A549 (cell line): Measurements from ENCODE around the gene ZFP92. TPM values are rescaled to one million over a fixed set of nuclear protein-coding genes. Genes with fewer than 3 reads are reported as not detected.

Experiments used
- ATAC-seq, 2 experiments: fragments of 200-7000 bp in 1 of 2; fragments of >200 bp in 1 of 2; cut with Nextera tagmentation in 1 of 2; cut with Tn5 transposase in 1 of 2; 3 replicates each; pipeline versions ENCODE4 v1.8.0 to v1.9.1; 2018 to 2020; ENCODE audit warnings: mild to moderate bottlenecking in 1 of 2, moderate library complexity in 1 of 2
- CTCF ChIA-PET: fragments of 300-600 bp; sonication (Branson Sonifier 250); formaldehyde crosslinking; extraction: SDS; loops from one replicate; lab custom pipeline; 2021; ENCODE audit warnings: antibody characterized with exemption, inconsistent platforms; lab: Yijun Ruan, JAX
- POLR2A ChIA-PET: fragments of 350-600 bp; formaldehyde crosslinking; extraction: SDS; loops from one replicate; lab custom pipeline; 2021; ENCODE audit warnings: antibody characterized with exemption, inconsistent platforms; lab: Yijun Ruan, JAX
- DNase-seq, 2 experiments: peaks; one replicate each; pipeline versions ENCODE4 v3.0.0 to v3.0.0-alpha.2; 2011 to 2016; ENCODE audit warnings: low read depth in 1 of 2, low spot score in 1 of 2
- FAIRE-seq: peaks from 2 replicates; lab custom pipeline; 2011; peaks lifted over from hg19 to GRCh38; lab: Jason Lieb, UNC
- H3K27ac ChIP-seq, 2 experiments: fragments of >200 bp; sonication (Bioruptor Twin); formaldehyde crosslinking; 3 replicates each; pipeline ENCODE4 v1.5.1; 2016 to 2017
- H3K4me1 ChIP-seq: fragments of >200 bp; sonication (Bioruptor Twin); formaldehyde crosslinking; 3 replicates; pipeline ENCODE4 v1.6.1; 2016
- H3K4me2 ChIP-seq: fragments of >200 bp; sonication (Bioruptor Twin); formaldehyde crosslinking; 3 replicates; pipeline ENCODE4 v1.6.1; 2016
- H3K4me3 ChIP-seq: fragments of >200 bp; sonication (Bioruptor Twin); formaldehyde crosslinking; 3 replicates; pipeline ENCODE4 v1.5.1; 2016
- H3K9me3 ChIP-seq: fragments of >200 bp; sonication (Bioruptor Twin); formaldehyde crosslinking; 3 replicates; pipeline ENCODE4 v1.6.1; 2016
- CBX2 ChIP-seq: fragments of 200-600 bp; sonication (generic); IDR thresholded peaks from 2 replicates; pipeline ENCODE4 v1.6.1; 2016; ENCODE audit warnings: low read depth, mild to moderate bottlenecking, borderline replicate concordance
- ESRRA ChIP-seq: fragments of 150-350 bp; IDR thresholded peaks from 2 replicates; pipeline ENCODE4 v1.6.1; 2014; ENCODE audit warnings: mild to moderate bottlenecking, low read length, borderline replicate concordance
- FOSB ChIP-seq: fragments of 250-450 bp; sonication (Bioruptor Pico); IDR thresholded peaks from 2 replicates; pipeline ENCODE4 v1.5.0; 2020; ENCODE audit warnings: mild to moderate bottlenecking, moderate library complexity
- GATA3 ChIP-seq: IDR thresholded peaks from 2 replicates; pipeline ENCODE4 v1.6.1; 2012; ENCODE audit warnings: borderline replicate concordance
- HOXA7 ChIP-seq: fragments of 250-450 bp; sonication (Bioruptor Pico); IDR thresholded peaks from 2 replicates; pipeline ENCODE4 v1.5.0; 2020; ENCODE audit warnings: mild to moderate bottlenecking, moderate library complexity
- JUNB ChIP-seq: fragments of >200 bp; sonication (Bioruptor Twin); formaldehyde crosslinking; IDR thresholded peaks from 2 replicates; pipeline ENCODE4 v1.6.1; 2016
- KDM1A ChIP-seq: fragments of 200-600 bp; sonication (generic); IDR thresholded peaks from 2 replicates; pipeline ENCODE4 v1.6.1; 2016; ENCODE audit warnings: low read depth, mild to moderate bottlenecking
- KDM5A ChIP-seq: fragments of 200-600 bp; sonication (generic); IDR thresholded peaks from 2 replicates; pipeline ENCODE4 v1.6.1; 2016; ENCODE audit warnings: antibody characterized with exemption, mild to moderate bottlenecking
- MAFK ChIP-seq: fragments of 450-650 bp; IDR thresholded peaks from 2 replicates; pipeline ENCODE4 v1.6.1; 2014; ENCODE audit not compliant: partially characterized antibody
- MAZ ChIP-seq: fragments of 150-350 bp; IDR thresholded peaks from 2 replicates; pipeline ENCODE4 v1.6.1; 2014; ENCODE audit warnings: antibody characterized with exemption, low read depth, low read length, borderline replicate concordance
- MYC ChIP-seq: IDR thresholded peaks from 2 replicates; pipeline ENCODE4 v1.6.1; 2012; ENCODE audit warnings: mild to moderate bottlenecking, inconsistent platforms, low read length, improper control_type of control experiment, borderline replicate concordance
- PHF8 ChIP-seq: fragments of 200-600 bp; sonication (generic); IDR thresholded peaks from 2 replicates; pipeline ENCODE4 v1.6.1; 2016; ENCODE audit warnings: low read depth, mild to moderate bottlenecking, antibody characterized with exemption, moderate library complexity, borderline replicate concordance
- RAD21 ChIP-seq, 2 experiments: fragments of >200 bp in 1 of 2; sonication (Bioruptor Twin) in 1 of 2; formaldehyde crosslinking in 1 of 2; IDR thresholded peaks in 1 of 2; conservative IDR thresholded peaks in 1 of 2; 2 replicates in 1 of 2; 3 replicates in 1 of 2; pipeline ENCODE4 v1.6.1; 2012 to 2018; ENCODE audit warnings: inconsistent platforms in 1 of 2
- RCOR1 ChIP-seq: fragments of 150-350 bp; IDR thresholded peaks from 2 replicates; pipeline ENCODE4 v1.6.1; 2014; ENCODE audit warnings: antibody characterized with exemption, low read length, low read depth
- RFX5 ChIP-seq: fragments of 450-650 bp; IDR thresholded peaks from 2 replicates; pipeline ENCODE4 v1.7.1; 2014; ENCODE audit warnings: antibody characterized with exemption, mild to moderate bottlenecking, moderate library complexity
- RNF2 ChIP-seq: fragments of 200-600 bp; sonication (generic); IDR thresholded peaks from 2 replicates; pipeline ENCODE4 v1.6.1; 2016; ENCODE audit warnings: low read depth, mild to moderate bottlenecking, antibody characterized with exemption, moderate library complexity, borderline replicate concordance
- SMC3 ChIP-seq: fragments of >200 bp; sonication (Bioruptor Twin); formaldehyde crosslinking; IDR thresholded peaks from 3 replicates; pipeline ENCODE4 v1.6.1; 2018; ENCODE audit warnings: inconsistent platforms
- SREBF2 ChIP-seq: fragments of 450-650 bp; IDR thresholded peaks from 2 replicates; pipeline ENCODE4 v1.6.1; 2014; ENCODE audit warnings: mild to moderate bottlenecking, moderate library complexity
- TFCP2L1 ChIP-seq: fragments of 250-450 bp; sonication (Bioruptor Pico); IDR thresholded peaks from 2 replicates; pipeline ENCODE4 v1.5.0; 2021; ENCODE audit warnings: mild to moderate bottlenecking
- ZC3H11A ChIP-seq: fragments of 450-650 bp; IDR thresholded peaks from 2 replicates; pipeline ENCODE4 v1.6.1; 2014; ENCODE audit warnings: antibody characterized with exemption, mild to moderate bottlenecking
- ZFP36 ChIP-seq: fragments of 450-650 bp; IDR thresholded peaks from 2 replicates; pipeline ENCODE4 v1.6.1; 2014; ENCODE audit warnings: borderline replicate concordance; ENCODE audit not compliant: partially characterized antibody
- ZNF302 ChIP-seq: fragments of 250-450 bp; sonication (Bioruptor Pico); IDR thresholded peaks from 2 replicates; pipeline ENCODE4 v1.9.0; 2021; ENCODE audit warnings: inconsistent platforms, mild to moderate bottlenecking, moderate library complexity
- ZSCAN20 ChIP-seq: fragments of 250-450 bp; sonication (Bioruptor Pico); IDR thresholded peaks from 2 replicates; pipeline ENCODE4 v1.8.0; 2022; ENCODE audit warnings: mild to moderate bottlenecking, moderate library complexity
- WGBS: methylation state at CpG from one replicate; pipeline ENCODE4 v1.1.6; 2017; ENCODE audit errors: missing lambda C conversion rate; 5-methylcytosine and 5-hydroxymethylcytosine counted together
- polyA plus RNA-seq, 4 experiments: library from polyadenylated mRNA; depleted of rRNA in 3 of 4; stranded (reverse); fragments of >200 nt; fragmentation: RNase III in 1 of 4; extraction: RNeasy Plus Mini Kit Qiagen cat#74134 plus additional on column Dnase treatment in 1 of 4; gene quantifications; 2 replicates in 3 of 4; 3 replicates in 1 of 4; pipeline ENCODE4 v1.2.3, GENCODE V29; 2011 to 2017
- TF ChIP-seq, protein P1 (sequence below): fragments of >200 bp; sonication (Bioruptor Twin); formaldehyde crosslinking; IDR thresholded peaks from 2 replicates; pipeline ENCODE4 v1.6.1; 2016
- TF ChIP-seq, protein P2 (sequence below): fragments of 450-650 bp; IDR thresholded peaks from 2 replicates; pipeline ENCODE4 v1.6.1; 2014; ENCODE audit warnings: antibody characterized with exemption
- TF ChIP-seq, protein P3 (sequence below): fragments of 250-450 bp; sonication (Bioruptor Pico); IDR thresholded peaks from 2 replicates; pipeline ENCODE4 v1.5.0; 2021; ENCODE audit warnings: mild to moderate bottlenecking, moderate library complexity, borderline replicate concordance

The ZFP92 gene
- polyA plus RNA-seq, 2 of the 4 experiments (the other 2 are of a cell fraction) = 0.47 to 0.70 TPM

DNA sequence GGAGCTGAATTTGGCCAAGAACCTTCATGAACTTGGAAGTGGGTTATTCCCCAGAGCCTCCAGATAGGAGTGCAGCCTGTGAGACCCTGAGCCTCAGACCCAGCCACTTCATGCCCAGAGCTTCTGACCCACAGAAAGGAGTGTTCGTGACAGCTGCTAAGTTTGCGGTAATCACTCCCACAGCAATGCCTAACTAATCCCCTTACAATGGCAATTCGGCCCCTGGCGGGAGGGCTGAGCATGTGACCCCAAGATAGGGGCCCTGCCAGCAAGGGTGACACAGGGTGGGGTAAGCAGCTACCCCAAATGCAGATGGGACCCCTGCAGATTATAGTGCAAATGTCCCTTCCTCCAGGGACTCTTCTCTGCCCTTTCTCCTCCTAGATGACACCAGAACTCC lies 32.7 kb upstream of the ZFP92 start:
- FAIRE-seq = no peak
- TF ChIP-seq ZNF302 (no peak), MAZ (no peak), RCOR1 (no peak), GATA3 (no peak), HOXA7 (CRISPR knock-in tag) (no peak), ZFP36 (no peak), FOSB (CRISPR knock-in tag) (no peak), SMC3 (no peak), PHF8 (no peak), CBX2 (no peak), ZC3H11A (no peak), RAD21 (conservative IDR thresholded peaks at IDR 0.05 in 1 of 2, IDR thresholded peaks at IDR 0.05 in 1 of 2) (no peak), MYC (no peak)
- TF ChIP-seq, protein P1, sequence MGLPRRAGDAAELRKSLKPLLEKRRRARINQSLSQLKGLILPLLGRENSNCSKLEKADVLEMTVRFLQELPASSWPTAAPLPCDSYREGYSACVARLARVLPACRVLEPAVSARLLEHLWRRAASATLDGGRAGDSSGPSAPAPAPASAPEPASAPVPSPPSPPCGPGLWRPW = no peak
- TF ChIP-seq, protein P2, sequence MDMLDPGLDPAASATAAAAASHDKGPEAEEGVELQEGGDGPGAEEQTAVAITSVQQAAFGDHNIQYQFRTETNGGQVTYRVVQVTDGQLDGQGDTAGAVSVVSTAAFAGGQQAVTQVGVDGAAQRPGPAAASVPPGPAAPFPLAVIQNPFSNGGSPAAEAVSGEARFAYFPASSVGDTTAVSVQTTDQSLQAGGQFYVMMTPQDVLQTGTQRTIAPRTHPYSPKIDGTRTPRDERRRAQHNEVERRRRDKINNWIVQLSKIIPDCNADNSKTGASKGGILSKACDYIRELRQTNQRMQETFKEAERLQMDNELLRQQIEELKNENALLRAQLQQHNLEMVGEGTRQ = no peak
- TF ChIP-seq, all 56 proteins: peak for 0
- DNase-seq (no peak), ATAC-seq (no peak)
- Histone ChIP-seq H3K4me3 (no peak overlapping the region), H3K4me1 (no peaks in the 10 kb centered on the region), H3K27ac (no peak overlapping the region), H3K4me2 (no peak overlapping the region), H3K9me3 (no peaks in the 10 kb centered on the region)
- CTCF ChIA-PET = interaction anchor here (1.3 kb wide), 1 partner anchor 21 kb away, joined by 3 read pairs; no protein-coding TSS in a partner anchor
- POLR2A ChIA-PET = no interaction called here
- WGBS = no CpG with 5 or more reads among the region's 4 CpGs

DNA sequence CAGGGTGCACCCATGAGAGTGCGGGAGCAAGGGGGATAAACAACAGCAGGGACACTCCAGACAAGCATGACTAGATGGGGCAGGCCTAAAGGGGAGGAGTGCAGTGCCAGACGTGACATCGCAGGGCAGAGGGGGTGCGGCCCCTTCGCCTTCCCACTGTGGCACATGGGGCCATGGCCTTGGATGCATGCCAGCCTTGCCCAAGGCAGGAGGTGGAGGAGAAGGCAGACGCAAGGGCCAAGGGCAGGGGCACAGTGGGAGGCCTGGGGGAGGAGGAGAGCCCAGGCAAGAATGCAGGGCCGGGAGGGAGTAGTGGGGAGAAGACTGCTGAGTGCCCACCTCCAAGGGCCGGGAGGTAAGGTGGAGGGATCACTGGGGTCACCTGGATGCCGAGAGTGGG lies 31.8 kb upstream of the ZFP92 start:
- DNase-seq = no peak
- TF ChIP-seq, protein P3, sequence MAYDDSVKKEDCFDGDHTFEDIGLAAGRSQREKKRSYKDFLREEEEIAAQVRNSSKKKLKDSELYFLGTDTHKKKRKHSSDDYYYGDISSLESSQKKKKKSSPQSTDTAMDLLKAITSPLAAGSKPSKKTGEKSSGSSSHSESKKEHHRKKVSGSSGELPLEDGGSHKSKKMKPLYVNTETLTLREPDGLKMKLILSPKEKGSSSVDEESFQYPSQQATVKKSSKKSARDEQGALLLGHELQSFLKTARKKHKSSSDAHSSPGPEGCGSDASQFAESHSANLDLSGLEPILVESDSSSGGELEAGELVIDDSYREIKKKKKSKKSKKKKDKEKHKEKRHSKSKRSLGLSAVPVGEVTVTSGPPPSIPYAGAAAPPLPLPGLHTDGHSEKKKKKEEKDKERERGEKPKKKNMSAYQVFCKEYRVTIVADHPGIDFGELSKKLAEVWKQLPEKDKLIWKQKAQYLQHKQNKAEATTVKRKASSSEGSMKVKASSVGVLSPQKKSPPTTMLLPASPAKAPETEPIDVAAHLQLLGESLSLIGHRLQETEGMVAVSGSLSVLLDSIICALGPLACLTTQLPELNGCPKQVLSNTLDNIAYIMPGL (CRISPR knock-in tag) = no peak
- TF ChIP-seq MAFK = no peak
- no peak for TF ChIP-seq KDM5A
- TF ChIP-seq FOSB (CRISPR knock-in tag) = no peak
- TF ChIP-seq RNF2 = no peak
- TF ChIP-seq KDM1A = no peak
- TF ChIP-seq ZFP36 = no peak
- no peak for TF ChIP-seq TFCP2L1 (CRISPR knock-in tag)
- TF ChIP-seq RFX5 = no peak
- TF ChIP-seq JUNB = no peak
- no peak for TF ChIP-seq SREBF2
- no peak for TF ChIP-seq ESRRA
- TF ChIP-seq ZSCAN20 (CRISPR knock-in tag) = no peak
- Histone ChIP-seq H3K4me3 (no peak overlapping the region), H3K4me1 (no peaks in the 10 kb centered on the region), H3K9me3 (no peaks in the 10 kb centered on the region), H3K27ac (no peak overlapping the region), H3K4me2 (no peak overlapping the region)
- FAIRE-seq = no peak
- ChIA-PET CTCF (interaction anchor here (2.5 kb wide), 1 partner anchor 8 kb away, joined by 9 read pairs; no protein-coding TSS in a partner anchor), POLR2A (no interaction called here)
- WGBS = 43% methylated on average over 9 of the region's 9 CpGs
- ATAC-seq = no peak
